ENCODE results near the gene DNER. TPM values are rescaled to one million over a fixed set of nuclear protein-coding genes. Genes with fewer than 3 reads are reported as not detected.

DNER gene
- total and polyA plus RNA-seq, 2 donors (not counting 1 experiment from before 2014, with no cell fraction given) = not detected

- Histone ChIP-seq H3K9me3 (ENCODE audit: control extremely low read depth in 1 of 3, control insufficient read depth in 2 of 3, insufficient read depth in 1 of 3, low read length in 2 of 3) (peaks cover 0 to 4% (median 0%) of the 10 kb centered on the region in 3 donors), H3K4me3 (ENCODE audit: control extremely low read depth in 1 of 5, extremely low read depth in 1 of 5, insufficient read depth in 1 of 5, low read depth in 2 of 5, low read length in 4 of 5) (no peak overlapping the region), H3K36me3 (replicated peaks in 1 of 2; ENCODE audit: control extremely low read depth in 1 of 2, control insufficient read depth in 1 of 2, extremely low read depth in 1 of 2, insufficient read depth in 2 of 2, low read length in 1 of 2) (no peaks in the 10 kb centered on the region), H3K79me2 (ENCODE audit: control insufficient read depth, insufficient read depth, low read length) (no peaks in the 10 kb centered on the region), H3K4me1 (ENCODE audit: control insufficient read depth in 2 of 2, insufficient read depth in 2 of 2, low read length in 2 of 2) (no peaks in the 10 kb centered on the region), H3K4me2 (replicated peaks; ENCODE audit: low read depth, low read length, poor library complexity, severe bottlenecking) (no peak overlapping the region), H2AFZ (ENCODE audit: insufficient read depth, low read depth, low read length, poor library complexity, severe bottlenecking) (no peak overlapping the region), H3K27ac (ENCODE audit: low read length in 2 of 2) (no peak overlapping the region), H3K27me3 (replicated peaks in 1 of 4; ENCODE audit: control extremely low read depth in 1 of 4, control insufficient read depth in 3 of 4, insufficient read depth in 4 of 4, low read length in 3 of 4) (no peaks in the 10 kb centered on the region), H3K9ac (ENCODE audit: low read length) (no peak overlapping the region), H4K20me1 (ENCODE audit: control insufficient read depth, insufficient read depth, low read length, poor library complexity, severe bottlenecking) (no peaks in the 10 kb centered on the region)
- Mint-ChIP-seq H3K4me1 (no peaks in the 10 kb centered on the region), H3K27me3 (peaks cover 5% of the 10 kb centered on the region), H3K9me3 (ENCODE audit: insufficient read depth) (no peaks in the 10 kb centered on the region), H3K4me3 (no peak overlapping the region), H3K27ac (no peak overlapping the region)
- no peak for ATAC-seq (ENCODE audit: low read depth)
- CTCF ChIA-PET = no interaction called here
- no peak for DNase-seq
- intact Hi-C loops (cut with micrococcal nuclease) = no loop called here
- POLR2A ChIA-PET = no interaction called here
- WGBS (ENCODE audit: insufficient coverage) = 83% methylated on average over 1 of the region's 2 CpGs
- no peak for TF ChIP-seq EZH2 (IDR thresholded peaks at IDR 0.05; ENCODE audit: borderline replicate concordance, insufficient read depth, low read depth, low read length, poor library complexity, severe bottlenecking)
- TF ChIP-seq, protein P1, sequence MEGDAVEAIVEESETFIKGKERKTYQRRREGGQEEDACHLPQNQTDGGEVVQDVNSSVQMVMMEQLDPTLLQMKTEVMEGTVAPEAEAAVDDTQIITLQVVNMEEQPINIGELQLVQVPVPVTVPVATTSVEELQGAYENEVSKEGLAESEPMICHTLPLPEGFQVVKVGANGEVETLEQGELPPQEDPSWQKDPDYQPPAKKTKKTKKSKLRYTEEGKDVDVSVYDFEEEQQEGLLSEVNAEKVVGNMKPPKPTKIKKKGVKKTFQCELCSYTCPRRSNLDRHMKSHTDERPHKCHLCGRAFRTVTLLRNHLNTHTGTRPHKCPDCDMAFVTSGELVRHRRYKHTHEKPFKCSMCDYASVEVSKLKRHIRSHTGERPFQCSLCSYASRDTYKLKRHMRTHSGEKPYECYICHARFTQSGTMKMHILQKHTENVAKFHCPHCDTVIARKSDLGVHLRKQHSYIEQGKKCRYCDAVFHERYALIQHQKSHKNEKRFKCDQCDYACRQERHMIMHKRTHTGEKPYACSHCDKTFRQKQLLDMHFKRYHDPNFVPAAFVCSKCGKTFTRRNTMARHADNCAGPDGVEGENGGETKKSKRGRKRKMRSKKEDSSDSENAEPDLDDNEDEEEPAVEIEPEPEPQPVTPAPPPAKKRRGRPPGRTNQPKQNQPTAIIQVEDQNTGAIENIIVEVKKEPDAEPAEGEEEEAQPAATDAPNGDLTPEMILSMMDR (IDR thresholded peaks at IDR 0.05) = no peak
These were observed 282.9 kb downstream of the DNER start for GRCh38 chr2:229431327-229431954.

- ChIA-PET CTCF (interaction anchor here (0.6 kb wide), 1 partner anchor 8 kb away, joined by 7 read pairs; no protein-coding TSS in a partner anchor), POLR2A (no interaction called here)
- TF ChIP-seq, protein P1 (IDR thresholded peaks at IDR 0.05) = no peak
- TF ChIP-seq EZH2 (IDR thresholded peaks at IDR 0.05; ENCODE audit: borderline replicate concordance, insufficient read depth, low read depth, low read length, poor library complexity, severe bottlenecking) = no peak
- Histone ChIP-seq H3K4me2 (replicated peaks; ENCODE audit: low read depth, low read length, poor library complexity, severe bottlenecking) (no peak overlapping the region), H4K20me1 (ENCODE audit: control insufficient read depth, insufficient read depth, low read length, poor library complexity, severe bottlenecking) (no peaks in the 10 kb centered on the region), H2AFZ (ENCODE audit: insufficient read depth, low read depth, low read length, poor library complexity, severe bottlenecking) (no peak overlapping the region), H3K4me1 (ENCODE audit: control insufficient read depth in 2 of 2, insufficient read depth in 2 of 2, low read length in 2 of 2) (no peaks in the 10 kb centered on the region), H3K9ac (ENCODE audit: low read length) (no peak overlapping the region), H3K4me3 (ENCODE audit: control extremely low read depth in 1 of 5, extremely low read depth in 1 of 5, insufficient read depth in 1 of 5, low read depth in 2 of 5, low read length in 4 of 5) (no peak overlapping the region), H3K27ac (ENCODE audit: low read length in 2 of 2) (no peak overlapping the region), H3K36me3 (replicated peaks in 1 of 2; ENCODE audit: control extremely low read depth in 1 of 2, control insufficient read depth in 1 of 2, extremely low read depth in 1 of 2, insufficient read depth in 2 of 2, low read length in 1 of 2) (no peaks in the 10 kb centered on the region), H3K9me3 (ENCODE audit: control extremely low read depth in 1 of 3, control insufficient read depth in 2 of 3, insufficient read depth in 1 of 3, low read length in 2 of 3) (no peaks in the 10 kb centered on the region), H3K27me3 (replicated peaks in 1 of 4; ENCODE audit: control extremely low read depth in 1 of 4, control insufficient read depth in 3 of 4, insufficient read depth in 4 of 4, low read length in 3 of 4) (peaks cover 0 to 2% (median 0%) of the 10 kb centered on the region in 4 experiments), H3K79me2 (ENCODE audit: control insufficient read depth, insufficient read depth, low read length) (no peaks in the 10 kb centered on the region)
- Mint-ChIP-seq H3K27ac (no peak overlapping the region), H3K9me3 (ENCODE audit: insufficient read depth) (no peaks in the 10 kb centered on the region), H3K27me3 (peaks cover 9% of the 10 kb centered on the region), H3K4me1 (no peaks in the 10 kb centered on the region), H3K4me3 (no peak overlapping the region)
- intact Hi-C loops (cut with micrococcal nuclease) = no loop called here
- 86% methylated on average over 3 of the region's 5 CpGs for WGBS (ENCODE audit: insufficient coverage)
- DNase-seq = no peak
- no peak for ATAC-seq (ENCODE audit: low read depth)
These were observed 284.8 kb downstream of the DNER start for GRCh38 chr2:229429589-229429988.
